ENCODE measurements around the gene UNC79. TPM values are rescaled to one million over a fixed set of nuclear protein-coding genes. Genes with fewer than 3 reads are reported as not detected.
"Not testable (repeated sequence)": the region's sequence is repeated elsewhere in the genome, so short reads cannot be mapped to it uniquely, and the experiment has no call there.

The UNC79 gene
- total and polyA plus RNA-seq, 3 experiments from 2014 or later, result 0.07 TPM; not detected in 2

DNA sequence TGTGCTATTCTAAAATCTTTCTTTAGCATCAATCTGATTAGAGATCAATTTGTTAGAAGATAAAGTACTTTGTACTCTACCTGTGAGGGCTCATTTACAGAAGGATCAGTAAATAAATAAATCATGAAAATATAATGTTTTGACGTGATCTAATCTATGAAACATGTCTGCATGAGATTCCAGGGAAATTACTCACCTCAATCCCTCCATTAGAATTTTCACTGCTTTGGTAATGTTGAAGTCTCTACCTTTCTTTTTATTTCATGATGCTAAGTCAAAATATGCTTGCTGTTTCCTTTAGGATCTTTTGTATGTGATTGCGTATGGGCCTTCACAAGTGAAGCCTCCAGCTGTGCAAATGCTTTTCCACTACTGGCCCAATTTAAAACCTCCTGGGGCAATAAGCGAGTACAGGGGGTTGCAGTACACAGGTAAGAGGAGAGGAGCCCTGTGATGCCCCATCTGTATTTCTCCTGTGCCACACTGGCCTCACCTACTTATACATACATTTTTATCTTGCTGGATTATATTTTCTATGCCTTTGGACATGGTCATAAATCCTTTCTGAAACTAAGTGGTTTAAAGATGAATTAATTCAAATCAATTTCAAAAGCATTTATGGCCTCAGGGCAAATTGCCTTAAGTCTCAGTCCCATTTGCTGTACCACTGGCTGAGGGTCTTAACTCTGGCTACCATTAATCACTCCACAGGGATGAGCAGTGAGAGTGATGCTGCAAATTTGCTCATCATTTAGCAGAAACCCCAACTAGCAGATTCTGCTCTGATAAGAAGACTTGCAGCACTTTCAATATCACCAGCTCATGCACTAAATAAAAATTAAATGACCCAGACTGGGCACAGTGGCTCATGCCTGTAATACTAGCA, 66.4 kb downstream of the UNC79 start:
- Mint-ChIP-seq H3K9me3 (peaks cover 0 to 6% (median 0%) of the 10 kb centered on the region in 5 donors), H3K36me3 (peaks cover 0 to 4% (median 0%) of the 10 kb centered on the region in 3 donors), H3K4me3 (no peak overlapping the region), H3K4me1 (no peaks in the 10 kb centered on the region), H3K27me3 (peaks cover 0 to 22% of the 10 kb centered on the region in 2 donors), H3K27ac (no peak overlapping the region)
- no peak for DNase-seq
- Histone ChIP-seq H3K9me3 (ENCODE audit: low read length) (no peaks in the 10 kb centered on the region), H3K27me3 (ENCODE audit: insufficient read depth, low read length, poor library complexity, severe bottlenecking) (no peaks in the 10 kb centered on the region), H3K36me3 (ENCODE audit: insufficient read depth, low read length) (no peaks in the 10 kb centered on the region), H3K4me3 (ENCODE audit: low read length) (no peak overlapping the region), H3K4me1 (ENCODE audit: insufficient read depth, low read length) (no peaks in the 10 kb centered on the region), H3K27ac (ENCODE audit: low read depth, low read length) (no peak overlapping the region)
- POLR2A ChIA-PET, result no interaction called here
- CTCF ChIA-PET, result no interaction called here

DNA sequence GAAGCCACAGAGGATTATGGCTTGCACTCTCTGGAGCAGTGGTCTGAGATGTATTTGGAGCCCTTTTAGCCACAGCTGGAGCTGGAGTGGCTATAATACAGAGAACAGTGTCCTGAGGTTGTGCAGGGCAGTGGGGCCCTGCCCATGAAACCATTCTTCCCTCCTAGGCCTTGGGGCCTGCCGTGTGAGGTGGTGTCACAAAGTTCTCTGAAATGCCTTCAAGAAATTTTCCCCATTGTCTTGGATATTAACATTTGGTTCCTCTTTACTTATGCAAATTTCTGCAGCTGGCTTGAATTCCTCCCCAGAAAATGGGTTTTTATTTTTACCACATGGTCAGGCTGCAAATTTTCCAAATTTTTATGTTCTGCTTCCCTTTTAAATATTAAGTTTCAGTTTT, 79.3 kb downstream of the UNC79 start:
- H3K27ac ChIP-seq (ENCODE audit: low read depth, low read length), result no peak overlapping the region
- Mint-ChIP-seq H3K27ac (no peak overlapping the region), H3K4me1 (no peaks in the 10 kb centered on the region), H3K36me3 (no peaks in the 10 kb centered on the region), H3K4me3 (no peak overlapping the region), H3K9me3 (peaks cover 0 to 2% (median 0%) of the 10 kb centered on the region in 5 donors), H3K27me3 (peaks cover 10 to 31% of the 10 kb centered on the region in 2 donors)
- no peak overlapping the region for H3K4me3 ChIP-seq (ENCODE audit: low read length)
- H3K27me3 ChIP-seq (ENCODE audit: insufficient read depth, low read length, poor library complexity, severe bottlenecking), result no peaks in the 10 kb centered on the region
- no peaks in the 10 kb centered on the region for H3K9me3 ChIP-seq (ENCODE audit: low read length)
- CTCF ChIA-PET, result no interaction called here
- POLR2A ChIA-PET, result no interaction called here
- H3K36me3 ChIP-seq (ENCODE audit: insufficient read depth, low read length), result no peaks in the 10 kb centered on the region
- DNase-seq, result no peak
- H3K4me1 ChIP-seq (ENCODE audit: insufficient read depth, low read length), result no peaks in the 10 kb centered on the region

DNA sequence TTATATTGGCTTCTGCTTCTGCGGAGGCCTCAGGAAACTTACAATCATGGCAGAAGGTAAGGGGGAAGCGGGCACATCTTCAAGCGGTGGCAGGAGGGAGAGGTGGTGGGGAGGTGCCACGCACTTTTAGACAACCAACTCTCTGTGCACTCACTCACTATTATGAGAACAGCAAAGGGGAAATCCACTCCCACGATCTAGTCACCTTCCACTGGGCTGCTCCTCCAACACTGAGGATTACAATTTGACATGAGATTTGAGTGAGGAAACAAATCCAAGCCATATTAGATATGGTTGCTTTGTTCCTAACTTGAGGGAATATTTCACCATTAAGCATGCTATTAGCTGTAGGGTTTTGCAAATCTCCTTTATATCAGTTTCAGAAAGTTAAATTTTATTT, 80.3 kb downstream of the UNC79 start:
- ChIA-PET CTCF (no interaction called here), POLR2A (no interaction called here)
- Histone ChIP-seq H3K9me3 (ENCODE audit: low read length) (no peaks in the 10 kb centered on the region), H3K4me3 (ENCODE audit: low read length) (no peak overlapping the region), H3K27me3 (ENCODE audit: insufficient read depth, low read length, poor library complexity, severe bottlenecking) (no peaks in the 10 kb centered on the region), H3K4me1 (ENCODE audit: insufficient read depth, low read length) (no peaks in the 10 kb centered on the region), H3K27ac (ENCODE audit: low read depth, low read length) (no peak overlapping the region), H3K36me3 (ENCODE audit: insufficient read depth, low read length) (no peaks in the 10 kb centered on the region)
- H3K27me3 Mint-ChIP-seq, result peaks cover 10 to 31% of the 10 kb centered on the region in 2 donors
- H3K4me3 Mint-ChIP-seq, result no peak overlapping the region
- H3K36me3 Mint-ChIP-seq, result no peaks in the 10 kb centered on the region
- H3K4me1 Mint-ChIP-seq, result no peaks in the 10 kb centered on the region
- H3K9me3 Mint-ChIP-seq, result peaks cover 0 to 2% (median 0%) of the 10 kb centered on the region in 5 donors
- no peak overlapping the region for H3K27ac Mint-ChIP-seq
- DNase-seq, result no peak

DNA sequence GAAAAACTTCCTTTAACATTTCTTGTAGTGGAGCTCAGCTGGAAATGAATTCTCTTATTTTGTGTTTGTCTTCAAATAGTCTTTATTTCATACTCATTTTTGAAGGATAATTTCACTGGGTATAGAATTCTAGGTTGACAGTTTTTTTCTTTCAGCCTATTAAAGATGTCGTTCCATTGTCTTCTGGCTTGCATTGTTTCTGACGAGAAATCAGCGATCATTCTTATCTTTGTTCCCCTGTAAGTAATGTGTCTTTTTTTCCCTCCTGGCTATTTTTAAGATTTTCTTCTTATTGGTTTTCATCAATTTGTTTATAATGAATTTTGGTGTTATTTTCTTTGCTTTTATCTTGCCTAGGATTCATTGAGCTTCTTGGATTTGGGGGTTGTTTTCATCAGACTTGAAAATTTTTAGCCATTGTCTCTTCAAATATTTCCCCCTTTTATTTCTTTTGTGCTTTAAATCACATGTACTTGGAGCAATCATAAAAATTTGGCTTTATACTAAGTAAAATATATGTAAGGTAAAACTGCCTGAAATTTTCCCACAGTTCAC, 89.4 kb downstream of the UNC79 start:
- POLR2A ChIA-PET, result no interaction called here

DNA sequence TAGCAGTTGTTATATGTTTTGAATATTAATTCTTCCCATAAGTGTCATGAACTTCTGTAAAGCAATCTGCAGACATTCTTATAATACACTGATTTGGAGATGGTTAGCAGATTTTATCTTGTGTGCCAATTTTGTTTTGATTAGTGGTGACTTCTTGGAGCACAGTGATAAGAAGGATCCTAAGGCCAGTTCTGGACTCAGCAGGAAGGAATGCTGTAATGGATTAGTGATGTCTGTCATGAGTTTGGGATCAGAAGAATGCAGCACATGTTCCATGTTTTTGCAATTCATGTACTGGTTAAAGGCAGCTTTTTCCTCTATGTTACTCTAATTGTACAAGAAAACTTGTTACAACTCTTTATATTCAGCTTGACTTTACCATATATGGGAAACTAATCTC, 91.5 kb downstream of the UNC79 start:
- Histone ChIP-seq H3K4me3 (ENCODE audit: low read length) (no peak overlapping the region), H3K27ac (ENCODE audit: low read depth, low read length) (no peak overlapping the region), H3K9me3 (ENCODE audit: low read length) (peaks cover 6% of the 10 kb centered on the region), H3K4me1 (ENCODE audit: insufficient read depth, low read length) (no peaks in the 10 kb centered on the region), H3K36me3 (ENCODE audit: insufficient read depth, low read length) (no peaks in the 10 kb centered on the region), H3K27me3 (ENCODE audit: insufficient read depth, low read length, poor library complexity, severe bottlenecking) (no peaks in the 10 kb centered on the region)
- Mint-ChIP-seq H3K4me1 (no peaks in the 10 kb centered on the region), H3K27ac (no peak overlapping the region), H3K4me3 (no peak overlapping the region), H3K9me3 (peaks cover 39 to 44% (median 41%) of the 10 kb centered on the region in 5 donors), H3K27me3 (peaks cover 6 to 33% of the 10 kb centered on the region in 2 donors), H3K36me3 (no peaks in the 10 kb centered on the region)
- CTCF ChIA-PET, result no interaction called here
- POLR2A ChIA-PET, result no interaction called here
- DNase-seq, result no peak

More for the DNA sequence above, 89.4 kb downstream of the UNC79 start:
- Histone ChIP-seq H3K36me3 (ENCODE audit: insufficient read depth, low read length) (no peaks in the 10 kb centered on the region), H3K4me3 (ENCODE audit: low read length) (no peak overlapping the region), H3K4me1 (ENCODE audit: insufficient read depth, low read length) (no peaks in the 10 kb centered on the region), H3K27me3 (ENCODE audit: insufficient read depth, low read length, poor library complexity, severe bottlenecking) (no peaks in the 10 kb centered on the region), H3K9me3 (ENCODE audit: low read length) (peaks cover 6% of the 10 kb centered on the region), H3K27ac (ENCODE audit: low read depth, low read length) (no peak overlapping the region)
- H3K27me3 Mint-ChIP-seq, result peaks cover 4 to 19% of the 10 kb centered on the region in 2 donors
- CTCF ChIA-PET, result no interaction called here
- H3K27ac Mint-ChIP-seq, result no peak overlapping the region
- no peak for DNase-seq
- H3K36me3 Mint-ChIP-seq, result no peaks in the 10 kb centered on the region
- H3K4me1 Mint-ChIP-seq, result no peaks in the 10 kb centered on the region
- H3K4me3 Mint-ChIP-seq, result no peak overlapping the region
- H3K9me3 Mint-ChIP-seq, result peaks cover 39 to 44% (median 41%) of the 10 kb centered on the region in 5 donors

DNA sequence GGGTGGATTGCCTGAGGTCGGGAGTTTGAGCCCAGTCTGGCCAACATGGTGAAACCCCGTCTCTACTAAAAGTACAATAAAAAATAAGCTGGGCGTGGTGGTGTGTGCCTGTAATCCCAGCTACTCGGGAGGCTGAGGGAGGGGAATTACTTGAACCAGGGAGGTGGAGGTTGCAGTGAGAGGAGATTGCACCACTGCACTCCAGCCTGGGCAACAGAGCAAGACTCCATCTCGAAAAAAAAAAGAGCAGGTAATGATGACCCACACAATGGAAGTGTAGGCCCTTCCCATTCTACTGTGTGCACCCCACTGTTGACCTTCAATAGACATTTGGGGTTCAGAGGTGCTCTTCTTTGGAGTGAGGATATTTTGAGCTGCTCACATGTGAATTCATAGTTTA, 94.5 kb downstream of the UNC79 start:
- H3K9me3 ChIP-seq (ENCODE audit: low read length); H3K4me3 Mint-ChIP-seq; H3K4me3 ChIP-seq (ENCODE audit: low read length); H3K4me1 ChIP-seq (ENCODE audit: insufficient read depth, low read length); H3K27ac Mint-ChIP-seq; H3K27ac ChIP-seq (ENCODE audit: low read depth, low read length); H3K27me3 ChIP-seq (ENCODE audit: insufficient read depth, low read length, poor library complexity, severe bottlenecking); H3K36me3 ChIP-seq (ENCODE audit: insufficient read depth, low read length); DNase-seq; CTCF ChIA-PET; H3K4me1 Mint-ChIP-seq; POLR2A ChIA-PET; H3K36me3 Mint-ChIP-seq: not testable (repeated sequence)
- Mint-ChIP-seq H3K27me3 (peaks cover 3 to 43% of the 10 kb centered on the region in 2 donors), H3K9me3 (peaks cover 15 to 21% (median 18%) of the 10 kb centered on the region in 5 donors)

DNA sequence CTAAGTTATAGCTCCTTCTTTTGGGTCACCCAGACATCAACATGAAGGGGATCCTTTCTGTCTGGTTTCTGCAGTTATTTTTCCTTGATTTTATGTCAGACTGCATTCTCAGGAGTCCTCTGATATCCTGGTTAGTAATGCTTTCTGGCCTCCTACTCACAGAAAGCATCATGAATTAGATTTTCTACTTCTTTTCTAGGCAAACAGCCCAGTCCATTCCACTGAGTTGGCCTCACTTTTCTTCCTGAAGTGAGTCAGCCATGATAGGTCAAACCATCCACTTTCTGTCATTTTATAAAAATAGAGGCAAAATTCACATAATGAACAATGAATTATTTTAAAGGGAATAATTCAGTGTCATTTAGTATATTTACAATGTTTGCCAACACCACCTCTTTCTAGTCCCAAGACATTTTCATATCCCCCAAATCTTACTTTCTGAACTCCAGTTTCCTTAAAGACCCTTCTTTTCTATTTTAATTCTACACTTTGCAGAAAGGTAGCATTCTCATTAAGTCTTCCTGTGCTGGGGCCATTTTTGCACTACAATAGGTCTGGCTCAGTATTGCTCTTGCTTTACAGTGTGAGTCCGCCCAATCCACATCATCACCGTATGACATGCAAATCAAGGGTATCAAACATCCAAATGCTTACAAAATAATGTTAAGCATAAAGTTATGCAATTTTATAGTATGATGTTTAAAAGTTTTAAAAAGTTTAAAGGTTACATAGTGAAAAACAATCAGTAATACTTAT, 95.1 kb downstream of the UNC79 start:
- H3K36me3 ChIP-seq (ENCODE audit: insufficient read depth, low read length), result no peaks in the 10 kb centered on the region

DNA sequence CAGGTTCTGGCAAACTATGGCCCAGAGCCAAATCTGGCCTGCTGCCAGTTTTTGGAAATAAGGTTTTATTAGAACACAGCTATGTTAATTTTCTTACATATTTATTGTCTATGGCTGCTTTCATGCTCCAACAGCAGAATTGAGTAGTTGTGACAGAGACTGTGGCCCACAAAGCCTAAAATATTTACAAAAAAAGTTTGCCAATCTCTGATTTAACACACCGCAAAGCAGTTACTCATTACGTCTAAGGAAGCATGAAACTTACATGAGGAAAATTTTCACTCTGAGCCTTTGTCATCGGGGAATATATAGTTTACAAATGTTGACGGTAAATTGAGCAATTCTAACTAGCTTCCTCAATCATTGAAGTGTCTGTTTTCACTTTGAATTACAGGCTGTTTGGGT, 96.5 kb downstream of the UNC79 start:
- ChIA-PET CTCF (no interaction called here), POLR2A (no interaction called here)
- Mint-ChIP-seq H3K4me1 (no peaks in the 10 kb centered on the region), H3K4me3 (no peak overlapping the region), H3K36me3 (no peaks in the 10 kb centered on the region), H3K9me3 (peaks cover 0 to 7% (median 2%) of the 10 kb centered on the region in 5 donors), H3K27me3 (peaks cover 5 to 49% of the 10 kb centered on the region in 2 donors), H3K27ac (no peak overlapping the region)
- Histone ChIP-seq H3K36me3 (ENCODE audit: insufficient read depth, low read length) (no peaks in the 10 kb centered on the region), H3K4me1 (ENCODE audit: insufficient read depth, low read length) (no peaks in the 10 kb centered on the region), H3K27ac (ENCODE audit: low read depth, low read length) (no peak overlapping the region), H3K4me3 (ENCODE audit: low read length) (no peak overlapping the region), H3K27me3 (ENCODE audit: insufficient read depth, low read length, poor library complexity, severe bottlenecking) (no peaks in the 10 kb centered on the region), H3K9me3 (ENCODE audit: low read length) (no peaks in the 10 kb centered on the region)
- DNase-seq, result no peak

More for the DNA sequence above, 95.1 kb downstream of the UNC79 start:
- Histone ChIP-seq H3K27ac (ENCODE audit: low read depth, low read length) (no peak overlapping the region), H3K4me3 (ENCODE audit: low read length) (no peak overlapping the region), H3K4me1 (ENCODE audit: insufficient read depth, low read length) (no peaks in the 10 kb centered on the region), H3K27me3 (ENCODE audit: insufficient read depth, low read length, poor library complexity, severe bottlenecking) (no peaks in the 10 kb centered on the region), H3K9me3 (ENCODE audit: low read length) (no peaks in the 10 kb centered on the region)
- peaks cover 3 to 44% of the 10 kb centered on the region in 2 donors for H3K27me3 Mint-ChIP-seq
- POLR2A ChIA-PET, result no interaction called here
- CTCF ChIA-PET, result no interaction called here
- no peak overlapping the region for H3K4me3 Mint-ChIP-seq
- H3K4me1 Mint-ChIP-seq, result no peaks in the 10 kb centered on the region
- no peaks in the 10 kb centered on the region for H3K36me3 Mint-ChIP-seq
- H3K27ac Mint-ChIP-seq, result no peak overlapping the region
- peaks cover 9 to 15% (median 12%) of the 10 kb centered on the region in 5 donors for H3K9me3 Mint-ChIP-seq
- no peak for DNase-seq

Data from CD8-positive, alpha-beta memory T cell (primary cell).